Muscle of arm (tissue), 12 donors: Measurements from ENCODE around the gene SLCO3A1. TPM values are rescaled to one million over a fixed set of nuclear protein-coding genes. Genes with fewer than 3 reads are reported as not detected.
"Not testable (repeated sequence)": the region's sequence is repeated elsewhere in the genome, so short reads cannot be mapped to it uniquely, and the experiment has no call there.

Experiments
- DNase-seq: peaks from one replicate; pipeline ENCODE4 v3.0.0-alpha.2; 2013
- polyA plus RNA-seq, 12 donors: library from polyadenylated mRNA; unstranded; fragments of 120-200 nt; gene quantifications; one replicate each; pipeline ENCODE4 v1.2.1, GENCODE V29; 2013; ENCODE audit not compliant: insufficient read length in 12 of 12

SLCO3A1 gene
- polyA plus RNA-seq, 12 donors: 3.7 to 20.6 (median 6.6) TPM; not detected in 1

- DNase-seq: no peak
Observed at GRCh38 chr15:92033723-92034122, 180.2 kb downstream of the SLCO3A1 start.

GRCh38 chr15:92034227-92034626, 180.7 kb downstream of the SLCO3A1 start:
- no peak for DNase-seq

GRCh38 chr15:92035551-92035950, 182.0 kb downstream of the SLCO3A1 start:
- no peak for DNase-seq

- DNase-seq: no peak
Observed at GRCh38 chr15:92035961-92036360, 182.5 kb downstream of the SLCO3A1 start.

GRCh38 chr15:92037491-92037890, 184.0 kb downstream of the SLCO3A1 start:
- DNase-seq: no peak

GRCh38 chr15:92040350-92040749, 186.8 kb downstream of the SLCO3A1 start:
- no peak for DNase-seq

GRCh38 chr15:92041371-92041770, 187.9 kb downstream of the SLCO3A1 start:
- no peak for DNase-seq

- no peak for DNase-seq
Observed at GRCh38 chr15:92043283-92043682, 189.8 kb downstream of the SLCO3A1 start.

GRCh38 chr15:92044203-92044909, 190.8 kb downstream of the SLCO3A1 start:
- DNase-seq: no peak

GRCh38 chr15:92047900-92048299, 194.4 kb downstream of the SLCO3A1 start:
- no peak for DNase-seq

- no peak for DNase-seq
Observed at GRCh38 chr15:92048739-92049138, 195.2 kb downstream of the SLCO3A1 start.

GRCh38 chr15:92049290-92049989, 195.9 kb downstream of the SLCO3A1 start:
- no peak for DNase-seq

GRCh38 chr15:92050220-92050898, 196.9 kb downstream of the SLCO3A1 start:
- DNase-seq: no peak

- no peak for DNase-seq
Observed at GRCh38 chr15:92051716-92052115, 198.2 kb downstream of the SLCO3A1 start.

- no peak for DNase-seq
Observed at GRCh38 chr15:92053753-92054316, 200.3 kb downstream of the SLCO3A1 start.

- DNase-seq: no peak
Observed at GRCh38 chr15:92056875-92057274, 203.4 kb downstream of the SLCO3A1 start.

GRCh38 chr15:92059036-92059970, 205.8 kb downstream of the SLCO3A1 start:
- no peak for DNase-seq

- DNase-seq: not testable (repeated sequence)
Observed at GRCh38 chr15:92059971-92060311, 206.4 kb downstream of the SLCO3A1 start.

GRCh38 chr15:92061511-92062195, 208.1 kb downstream of the SLCO3A1 start:
- DNase-seq: no peak

GRCh38 chr15:92062505-92062904, 209.0 kb downstream of the SLCO3A1 start:
- DNase-seq: no peak

GRCh38 chr15:92068121-92068520, 214.6 kb downstream of the SLCO3A1 start:
- no peak for DNase-seq
